DMS 273 (cell line): ENCODE measurements around the gene FAM32A.

Experiments
- DNase-seq: peaks from one replicate; lab custom pipeline; 2025; ENCODE audit not compliant: unreplicated experiment; lab: John Stamatoyannopoulos, UW

FAM32A gene

GRCh38 chr19:16224293-16225045, 39.3 kb downstream of the FAM32A start:
- no peak for DNase-seq

DNA sequence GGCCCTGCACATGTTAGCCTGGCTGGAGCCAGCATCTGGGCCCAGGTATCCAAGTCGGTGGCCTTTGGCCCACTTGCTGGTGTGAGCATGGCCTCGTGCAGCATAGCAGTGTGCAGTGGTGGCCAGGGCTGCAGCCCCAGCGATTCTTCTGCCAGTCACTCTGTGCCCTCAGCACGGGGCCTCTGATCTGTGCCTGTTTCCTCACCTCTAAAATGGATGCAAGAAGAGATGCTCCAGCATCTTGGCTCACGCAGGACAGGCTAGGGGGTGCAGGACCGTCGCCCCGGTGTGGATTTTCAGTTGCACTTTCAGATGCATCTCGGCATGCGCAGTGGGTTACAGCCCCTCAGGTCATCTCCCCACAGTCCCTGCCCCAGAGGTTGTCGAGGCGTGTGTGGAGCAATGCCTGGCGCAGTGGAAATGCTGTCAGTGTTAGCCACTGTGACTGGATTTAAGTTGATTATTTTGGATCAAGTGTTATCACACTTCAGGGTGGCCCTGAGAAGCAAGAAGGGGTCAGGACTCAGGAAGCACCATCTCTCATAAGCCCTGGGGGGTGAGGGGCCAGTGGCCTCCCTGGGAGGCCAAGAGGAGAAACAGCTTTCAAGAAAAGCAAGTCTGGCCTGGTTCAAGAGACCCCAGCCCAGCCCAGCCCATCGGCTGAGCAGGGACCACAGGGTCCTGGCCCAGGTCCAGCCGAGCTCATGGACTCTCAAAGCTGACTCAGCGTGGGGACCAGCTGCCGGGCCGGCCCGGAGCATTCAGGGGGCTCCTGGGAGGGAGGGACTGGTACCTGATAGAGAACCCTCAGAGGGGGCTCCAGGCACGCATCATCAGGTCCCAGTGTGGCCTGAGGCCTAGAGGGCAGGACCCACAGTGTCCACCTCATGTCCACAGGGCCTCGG, 40.3 kb downstream of the FAM32A start:
- no peak for DNase-seq

DNA sequence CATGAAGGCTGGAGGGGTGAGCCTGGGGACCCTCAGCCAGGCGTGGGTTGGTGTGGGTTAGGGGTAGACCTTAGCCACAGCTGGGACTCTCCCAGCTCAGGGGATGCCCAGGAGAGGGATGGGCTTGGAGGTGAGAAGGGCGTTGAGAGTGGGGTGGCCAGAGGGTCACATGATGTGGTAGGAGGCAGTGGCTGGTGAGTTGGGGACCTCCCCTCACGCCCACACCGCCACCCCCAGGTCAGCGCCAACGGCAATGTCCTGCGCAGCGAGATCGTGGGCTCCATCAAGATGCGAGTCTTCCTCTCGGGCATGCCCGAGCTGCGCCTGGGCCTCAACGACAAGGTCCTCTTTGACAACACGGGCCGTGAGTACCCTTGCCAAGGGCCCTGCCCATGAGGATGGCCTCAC, 41.0 kb downstream of the FAM32A start:
- no peak for DNase-seq

- no peak for DNase-seq
Measured at GRCh38 chr19:16226878-16227836, 41.9 kb downstream of the FAM32A start.

DNA sequence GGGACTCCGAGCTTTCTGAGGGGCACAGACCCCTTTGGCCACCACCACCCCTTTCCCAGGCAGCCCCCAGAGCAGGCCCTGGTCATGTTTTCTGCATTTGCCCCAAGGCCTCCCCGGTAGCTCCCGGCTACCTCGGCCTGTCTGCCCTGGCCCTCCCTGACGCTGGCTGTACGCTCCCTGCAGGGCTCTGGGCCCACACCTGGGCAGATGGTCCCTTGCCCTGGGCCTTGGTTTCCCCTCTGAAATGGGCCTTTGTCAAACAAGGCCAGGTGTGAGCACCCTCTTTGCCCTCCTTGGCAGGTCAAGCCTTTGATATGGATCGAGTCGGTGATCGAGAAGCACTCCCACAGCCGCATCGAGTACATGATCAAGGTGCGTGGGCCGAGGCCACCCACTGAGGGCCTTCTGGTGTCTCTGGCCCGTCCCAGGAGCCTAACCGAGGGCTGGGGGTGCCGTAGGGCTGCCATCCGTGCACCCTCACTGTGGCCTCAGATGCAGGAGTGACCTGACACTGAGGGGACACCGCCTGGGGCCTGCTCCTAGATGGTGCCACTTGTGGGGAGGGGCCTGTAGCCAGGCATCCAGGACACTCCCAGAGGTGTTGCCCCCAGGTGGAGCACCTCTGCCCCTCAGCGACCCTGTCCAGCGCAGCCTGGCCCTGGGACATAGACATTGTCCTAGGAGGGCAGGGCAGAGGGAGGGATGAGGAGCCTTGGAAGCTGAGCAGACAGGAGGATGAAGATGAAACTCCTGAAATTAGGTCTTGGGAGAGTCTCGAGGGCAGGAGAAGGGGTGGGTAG, 42.8 kb downstream of the FAM32A start:
- no peak for DNase-seq

GRCh38 chr19:16228637-16229321, 43.6 kb downstream of the FAM32A start:
- no peak for DNase-seq

DNA sequence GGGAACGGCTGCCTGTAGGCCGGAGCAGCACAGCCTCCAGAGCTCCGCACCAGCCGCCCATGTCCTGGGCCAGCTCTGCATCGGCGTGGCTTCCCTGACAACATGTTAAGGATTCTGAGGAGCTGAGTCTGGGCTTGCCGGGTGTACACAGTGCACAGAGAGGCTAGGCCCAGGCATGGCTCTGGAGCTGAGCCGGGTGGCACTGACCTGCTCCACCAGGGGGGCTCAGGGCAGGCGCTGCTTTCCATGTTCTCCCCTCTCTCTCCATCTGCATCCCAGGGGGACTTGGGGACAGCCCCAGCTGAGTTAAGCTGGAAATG, 44.1 kb downstream of the FAM32A start:
- DNase-seq: no peak

DNA sequence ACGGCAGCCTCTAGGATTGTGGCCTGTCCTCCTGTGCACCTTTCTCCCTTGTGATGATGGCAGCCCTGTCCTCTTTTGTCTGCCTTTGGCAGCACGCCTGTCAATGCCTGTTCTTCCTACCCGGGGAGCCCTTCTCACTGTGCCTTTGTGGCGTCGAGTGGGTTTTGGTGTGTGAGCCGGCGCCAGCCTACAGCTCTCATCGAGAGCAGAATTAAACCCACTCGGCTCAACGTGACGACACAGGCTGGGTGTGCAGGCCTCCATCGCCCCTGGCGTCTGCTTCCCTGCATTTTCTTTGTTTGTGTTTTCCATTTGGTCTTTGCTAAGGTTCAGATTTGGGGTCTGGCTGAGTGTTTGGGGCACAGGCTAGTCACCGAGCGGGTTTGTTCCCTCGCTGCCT, 46.9 kb downstream of the FAM32A start:
- no peak for DNase-seq

- DNase-seq: no peak
Measured at GRCh38 chr19:16232568-16232967, 47.4 kb downstream of the FAM32A start.

DNA sequence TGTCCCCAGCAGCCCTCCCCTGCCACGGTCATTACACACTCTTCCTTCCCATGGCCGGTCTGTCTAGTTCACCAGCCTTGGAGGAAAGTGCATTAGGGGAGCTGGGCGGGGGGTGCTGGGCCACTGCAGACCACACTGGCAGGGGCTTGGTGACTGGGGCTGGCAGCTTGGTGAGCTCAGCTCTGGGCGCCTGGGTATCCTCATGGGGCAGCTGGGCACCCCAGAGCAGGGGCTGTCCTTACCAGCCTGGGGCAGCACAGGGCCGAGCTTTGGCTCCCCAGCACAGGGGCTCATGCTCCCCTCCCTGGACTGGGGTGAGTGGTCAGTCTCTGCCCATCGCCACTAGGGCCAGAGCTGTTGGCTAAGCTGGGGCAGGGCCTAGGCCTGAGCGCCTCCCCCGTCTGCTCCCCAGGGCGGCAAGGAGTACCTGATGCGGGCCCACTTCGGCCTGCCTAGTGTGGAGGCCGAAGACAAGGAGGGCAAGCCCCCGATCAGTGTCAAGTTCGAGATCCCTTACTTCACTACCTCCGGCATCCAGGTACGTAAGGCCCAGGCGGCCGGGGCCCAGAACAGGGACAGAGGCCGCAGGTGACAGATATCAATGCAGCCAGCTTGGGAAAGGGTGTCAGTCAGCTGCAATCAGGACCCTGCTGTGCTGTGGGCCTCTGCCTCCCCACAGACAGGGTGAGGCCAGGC, 48.0 kb downstream of the FAM32A start:
- no peak for DNase-seq

- no peak for DNase-seq
Measured at GRCh38 chr19:16233836-16234551, 48.8 kb downstream of the FAM32A start.

GRCh38 chr19:16234552-16235445, 49.6 kb downstream of the FAM32A start:
- no peak for DNase-seq

- no peak for DNase-seq
Measured at GRCh38 chr19:16235811-16236652, 50.8 kb downstream of the FAM32A start.
